RWPE2 (cell line): ENCODE data around the gene CAPZA3.
"Not testable (repeated sequence)": the region's sequence is repeated elsewhere in the genome, so short reads cannot be mapped to it uniquely, and the experiment has no call there.

ENCODE experiments used
- ATAC-seq: fragments of 200-7000 bp; cut with Tn5 transposase; 3 replicates; pipeline ENCODE4 v1.9.1; 2021; ENCODE audit warnings: low read depth
- DNase-seq: peaks from one replicate; pipeline ENCODE4 v3.0.0-alpha.2; 2020; ENCODE audit warnings: low spot score
- H3K27ac ChIP-seq: fragments of 450-650 bp; 2 replicates; pipeline ENCODE4 v1.5.1; 2017; ENCODE audit warnings: mild to moderate bottlenecking; ENCODE audit not compliant: poor library complexity, severe bottlenecking
- H3K27me3 ChIP-seq: fragments of 250-450 bp; sonication (Bioruptor Pico); 2 replicates; pipeline ENCODE4 v1.5.1; 2021; ENCODE audit warnings: mild to moderate bottlenecking, moderate library complexity; ENCODE audit not compliant: insufficient read depth, poor library complexity, severe bottlenecking
- H3K36me3 ChIP-seq: fragments of 250-450 bp; sonication (Bioruptor Pico); 2 replicates; pipeline ENCODE4 v1.5.1; 2020; ENCODE audit warnings: low read depth, mild to moderate bottlenecking, moderate library complexity
- H3K4me1 ChIP-seq: fragments of 250-450 bp; sonication (Bioruptor Pico); 2 replicates; pipeline ENCODE4 v1.5.1; 2021; ENCODE audit warnings: mild to moderate bottlenecking, moderate library complexity; ENCODE audit not compliant: insufficient read depth, poor library complexity, severe bottlenecking
- H3K4me3 ChIP-seq: fragments of 250-450 bp; sonication (Bioruptor Pico); 2 replicates; pipeline ENCODE4 v1.5.1; 2021; ENCODE audit warnings: mild to moderate bottlenecking, moderate library complexity; ENCODE audit not compliant: severe bottlenecking
- H3K9me3 ChIP-seq: fragments of 250-450 bp; sonication (Bioruptor Pico); 2 replicates; pipeline ENCODE4 v1.5.1; 2021; ENCODE audit warnings: mild to moderate bottlenecking, moderate library complexity; ENCODE audit not compliant: severe bottlenecking
- CTCF ChIP-seq: fragments of 450-650 bp; IDR thresholded peaks from one replicate; pipeline ENCODE4 v1.5.1; 2017; ENCODE audit warnings: mild to moderate bottlenecking, moderate library complexity; ENCODE audit not compliant: poor library complexity, severe bottlenecking

Gene CAPZA3

DNA sequence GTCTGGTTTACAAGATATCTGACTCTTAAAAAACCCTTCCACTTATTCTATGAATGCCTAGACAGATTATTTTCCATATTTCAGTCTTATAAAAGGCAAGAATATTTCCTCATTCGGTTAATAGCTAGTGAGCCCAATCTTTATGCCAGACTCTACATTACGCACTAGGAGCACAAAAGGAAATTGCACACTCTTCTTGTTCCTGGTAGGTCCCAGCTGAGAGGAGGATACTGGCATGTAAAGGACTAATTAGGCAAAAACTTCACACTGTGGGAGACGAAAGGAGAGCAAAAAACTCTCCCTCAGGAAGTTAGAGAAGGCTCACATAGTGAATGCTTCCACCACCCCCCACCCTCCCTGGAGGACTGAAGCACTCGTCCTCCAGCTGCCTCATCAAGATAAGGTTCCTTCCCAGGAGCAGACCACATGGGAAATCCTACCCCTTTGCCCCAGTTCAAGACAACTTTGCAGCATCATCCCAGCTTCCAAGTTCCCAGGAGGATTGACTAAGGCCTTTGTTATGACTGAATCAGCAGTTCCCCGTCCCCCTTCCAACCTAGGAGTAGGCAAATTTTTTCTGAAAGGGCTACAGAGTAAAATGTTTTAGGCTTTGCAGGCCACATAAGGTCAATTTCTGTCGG, 14.5 kb downstream of the CAPZA3 start:
- Histone ChIP-seq H3K4me1 (no peaks in the 10 kb centered on the region), H3K4me3 (no peak overlapping the region), H3K27me3 (no peaks in the 10 kb centered on the region), H3K9me3 (no peaks in the 10 kb centered on the region), H3K27ac (no peak overlapping the region), H3K36me3 (no peaks in the 10 kb centered on the region)
- ATAC-seq (no peak), DNase-seq (no peak)
- no peak for TF ChIP-seq CTCF

DNA sequence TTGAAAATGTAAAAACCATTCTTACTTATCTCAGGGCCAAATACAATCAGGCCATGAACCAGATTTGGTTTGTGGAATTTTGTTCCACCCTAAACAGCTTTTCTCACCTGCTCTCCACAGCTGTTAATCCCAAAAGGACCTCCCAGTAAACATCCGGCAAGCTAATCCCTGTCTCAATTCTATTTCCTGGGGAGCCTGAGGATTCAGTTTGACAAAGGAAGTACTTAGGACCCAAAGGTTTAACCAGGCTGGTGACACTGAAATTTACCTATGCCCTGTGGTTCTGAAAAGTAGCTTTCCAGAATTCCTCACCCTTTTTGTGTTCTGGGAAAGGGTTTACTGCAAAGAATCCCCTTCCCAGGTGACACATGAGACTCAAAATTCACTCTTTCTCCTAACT, 15.0 kb downstream of the CAPZA3 start:
- TF ChIP-seq CTCF = no peak
- no peak for ATAC-seq
- H3K27ac ChIP-seq = no peak overlapping the region
- no peaks in the 10 kb centered on the region for H3K27me3 ChIP-seq
- H3K4me1 ChIP-seq = no peaks in the 10 kb centered on the region
- H3K36me3 ChIP-seq = no peaks in the 10 kb centered on the region
- H3K9me3 ChIP-seq = no peaks in the 10 kb centered on the region
- no peak overlapping the region for H3K4me3 ChIP-seq
- DNase-seq = no peak

DNA sequence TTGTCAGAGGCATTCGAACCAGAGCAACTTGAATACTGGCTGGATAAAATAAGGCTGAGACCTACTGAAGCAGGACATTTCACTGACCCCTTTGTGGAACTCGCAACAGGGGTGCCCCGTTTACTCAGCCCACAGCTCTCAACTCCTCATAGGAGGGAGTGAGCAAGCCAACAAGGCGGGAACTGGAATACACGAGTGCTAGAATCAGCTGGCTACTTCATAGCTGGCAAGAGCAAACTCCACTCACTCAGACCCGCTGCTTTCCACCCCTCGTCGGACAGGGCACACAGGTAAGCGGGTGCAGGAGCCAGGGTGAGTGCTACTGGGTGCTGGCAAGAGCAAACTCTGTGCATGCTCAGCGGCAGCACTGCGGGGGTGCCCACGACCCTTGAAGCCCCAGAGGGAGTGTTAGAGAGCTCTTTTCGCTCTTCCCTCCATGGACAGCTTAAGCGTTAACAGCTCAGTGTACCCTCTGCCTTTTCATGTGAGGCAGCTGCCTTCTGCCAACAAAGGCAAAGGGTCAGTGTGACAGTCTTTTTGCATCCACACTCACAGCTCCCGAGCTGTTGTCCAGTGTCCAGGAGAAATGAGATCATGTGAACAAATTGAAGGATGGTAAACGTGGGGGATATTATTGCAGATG, 15.7 kb downstream of the CAPZA3 start:
- Histone ChIP-seq H3K4me3 (no peak overlapping the region), H3K4me1 (no peaks in the 10 kb centered on the region), H3K27ac (no peak overlapping the region), H3K36me3 (no peaks in the 10 kb centered on the region), H3K27me3 (no peaks in the 10 kb centered on the region), H3K9me3 (no peaks in the 10 kb centered on the region)
- TF ChIP-seq CTCF = no peak
- ATAC-seq = no peak
- no peak for DNase-seq

DNA sequence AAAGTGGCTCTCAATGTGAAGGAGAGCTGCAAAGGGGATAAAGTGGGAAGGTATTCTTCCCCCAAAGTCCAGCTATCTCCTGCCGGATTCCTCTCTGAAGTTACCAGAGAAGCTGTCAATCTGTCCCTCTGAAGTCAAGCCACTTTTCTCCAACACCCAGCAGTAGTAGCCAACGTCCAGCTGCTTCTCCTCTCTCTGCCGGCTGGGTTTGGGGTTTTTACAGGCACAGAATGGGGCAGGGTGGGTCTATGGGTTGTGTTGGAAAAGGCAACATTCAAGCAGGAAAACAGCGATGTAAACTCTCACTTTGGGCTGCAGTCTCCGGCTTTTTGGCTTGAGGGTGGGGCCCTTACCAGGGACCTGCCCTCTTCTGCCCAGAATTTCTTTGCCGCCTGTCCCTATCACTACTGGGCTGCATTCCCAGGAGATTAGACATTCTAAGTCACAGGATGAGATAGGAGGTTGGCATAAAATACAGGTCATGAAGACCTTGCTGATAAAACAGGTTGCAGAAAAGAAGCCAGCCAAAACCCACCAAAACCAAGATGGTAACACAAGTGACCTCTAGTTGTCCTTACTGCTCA, 16.3 kb downstream of the CAPZA3 start:
- Histone ChIP-seq H3K4me3 (no peak overlapping the region), H3K27me3 (no peaks in the 10 kb centered on the region), H3K36me3 (no peaks in the 10 kb centered on the region), H3K4me1 (no peaks in the 10 kb centered on the region), H3K27ac (no peak overlapping the region), H3K9me3 (no peaks in the 10 kb centered on the region)
- ATAC-seq (no peak), DNase-seq (no peak)
- TF ChIP-seq CTCF = no peak

DNA sequence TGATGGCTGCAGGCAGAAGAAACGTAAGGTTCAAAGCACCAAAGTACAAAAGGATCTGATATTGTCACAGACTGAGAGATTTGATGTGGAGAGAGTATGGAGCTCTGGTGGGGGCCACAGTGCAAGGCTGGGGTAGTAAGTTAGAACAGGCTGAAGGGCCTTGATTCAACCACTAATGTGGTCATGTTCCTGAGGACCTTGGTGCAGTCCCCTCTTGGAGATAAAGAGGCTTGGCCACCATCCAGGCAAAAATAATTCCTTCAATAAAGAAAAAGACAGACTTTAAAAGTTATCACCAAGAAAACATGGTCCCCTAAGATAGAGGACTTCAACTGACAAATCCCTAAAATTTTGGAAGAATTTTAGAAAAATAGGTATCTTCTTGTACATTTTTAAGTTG, 17.4 kb downstream of the CAPZA3 start:
- no peaks in the 10 kb centered on the region for H3K27me3 ChIP-seq
- no peak overlapping the region for H3K4me3 ChIP-seq
- H3K27ac ChIP-seq = no peak overlapping the region
- no peaks in the 10 kb centered on the region for H3K9me3 ChIP-seq
- no peaks in the 10 kb centered on the region for H3K36me3 ChIP-seq
- ATAC-seq = no peak
- TF ChIP-seq CTCF = no peak
- DNase-seq = no peak
- no peaks in the 10 kb centered on the region for H3K4me1 ChIP-seq

DNA sequence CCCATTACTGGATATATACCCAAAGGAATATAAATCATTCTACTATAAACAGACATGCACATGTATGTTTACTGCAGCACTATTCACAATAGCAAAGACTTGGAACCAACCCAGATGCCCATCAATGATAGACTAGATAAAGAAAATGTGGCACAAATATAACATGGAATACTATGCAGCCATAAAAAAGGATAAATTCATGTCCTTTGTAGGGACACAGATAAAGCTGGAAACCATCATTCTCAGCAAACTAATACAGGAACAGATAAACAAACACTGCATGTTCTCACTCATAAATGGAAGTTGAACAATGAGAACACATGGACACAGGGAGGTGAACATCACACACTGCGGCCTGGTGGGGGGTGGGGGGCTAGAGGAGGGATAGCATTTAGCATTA, 28.6 kb downstream of the CAPZA3 start:
- not testable (repeated sequence) for H3K4me3 ChIP-seq, DNase-seq, H3K4me1 ChIP-seq

More for the DNA sequence above, 28.6 kb downstream of the CAPZA3 start:
- not testable (repeated sequence) for H3K27ac ChIP-seq, H3K27me3 ChIP-seq, H3K36me3 ChIP-seq, H3K9me3 ChIP-seq, ATAC-seq
